Measurements from ENCODE around the gene DIP2B.

DNA sequence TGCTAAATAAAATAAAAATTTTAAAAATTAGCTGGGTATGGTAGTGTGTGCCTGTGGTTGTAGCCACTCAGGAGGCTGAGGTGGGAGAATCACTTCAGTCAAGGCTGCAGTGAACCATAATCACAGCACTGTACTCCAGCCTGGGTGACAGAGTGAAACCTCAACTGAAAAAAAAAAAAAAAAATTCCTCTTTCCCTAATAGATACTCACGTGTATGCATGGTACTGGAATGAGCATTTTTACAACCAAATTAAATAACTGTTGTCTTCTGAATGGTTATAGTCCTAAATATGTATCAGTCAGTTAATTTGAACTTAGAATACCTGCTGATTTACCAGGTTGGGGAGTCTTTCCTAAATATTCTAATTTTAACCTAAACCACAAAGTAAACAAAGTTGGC is 160.8 kb downstream of the DIP2B start:
- TF ChIP-seq YY1 (IDR thresholded peaks at IDR 0.05; ENCODE audit: insufficient read depth, insufficient read length) (no peak), SUZ12 (IDR thresholded peaks at IDR 0.05; ENCODE audit: extremely low read depth, insufficient read depth, insufficient read length) (no peak), ZNF274 (IDR thresholded peaks at IDR 0.05; ENCODE audit: low read depth, low read length) (no peak)
